A549 (cell line): ENCODE results near the gene GLIPR1. TPM values are rescaled to one million over a fixed set of nuclear protein-coding genes. Genes with fewer than 3 reads are reported as not detected.

Source experiments
- ATAC-seq, 2 experiments: fragments of 200-7000 bp in 1 of 2; fragments of >200 bp in 1 of 2; cut with Nextera tagmentation in 1 of 2; cut with Tn5 transposase in 1 of 2; 3 replicates each; pipeline versions ENCODE4 v1.8.0 to v1.9.1; 2018 to 2020; ENCODE audit warnings: mild to moderate bottlenecking in 1 of 2, moderate library complexity in 1 of 2
- CTCF ChIA-PET: fragments of 300-600 bp; sonication (Branson Sonifier 250); formaldehyde crosslinking; extraction: SDS; loops from one replicate; lab custom pipeline; 2021; ENCODE audit warnings: antibody characterized with exemption, inconsistent platforms; lab: Yijun Ruan, JAX
- POLR2A ChIA-PET: fragments of 350-600 bp; formaldehyde crosslinking; extraction: SDS; loops from one replicate; lab custom pipeline; 2021; ENCODE audit warnings: antibody characterized with exemption, inconsistent platforms; lab: Yijun Ruan, JAX
- DNase-seq, 2 experiments: peaks; one replicate each; pipeline versions ENCODE4 v3.0.0 to v3.0.0-alpha.2; 2011 to 2016; ENCODE audit warnings: low read depth in 1 of 2, low spot score in 1 of 2
- FAIRE-seq: peaks from 2 replicates; lab custom pipeline; 2011; peaks lifted over from hg19 to GRCh38; lab: Jason Lieb, UNC
- H3K27ac ChIP-seq, 2 experiments: fragments of >200 bp; sonication (Bioruptor Twin); formaldehyde crosslinking; 3 replicates each; pipeline ENCODE4 v1.5.1; 2016 to 2017
- H3K4me1 ChIP-seq: fragments of >200 bp; sonication (Bioruptor Twin); formaldehyde crosslinking; 3 replicates; pipeline ENCODE4 v1.6.1; 2016
- H3K4me2 ChIP-seq: fragments of >200 bp; sonication (Bioruptor Twin); formaldehyde crosslinking; 3 replicates; pipeline ENCODE4 v1.6.1; 2016
- H3K4me3 ChIP-seq: fragments of >200 bp; sonication (Bioruptor Twin); formaldehyde crosslinking; 3 replicates; pipeline ENCODE4 v1.5.1; 2016
- H3K9me3 ChIP-seq: fragments of >200 bp; sonication (Bioruptor Twin); formaldehyde crosslinking; 3 replicates; pipeline ENCODE4 v1.6.1; 2016
- CBX2 ChIP-seq: fragments of 200-600 bp; sonication (generic); IDR thresholded peaks from 2 replicates; pipeline ENCODE4 v1.6.1; 2016; ENCODE audit warnings: low read depth, mild to moderate bottlenecking, borderline replicate concordance
- CBX8 ChIP-seq: fragments of 200-600 bp; sonication (generic); IDR thresholded peaks from 2 replicates; pipeline ENCODE4 v1.6.1; 2016
- CEBPB ChIP-seq, 2 experiments: fragments of >200 bp in 1 of 2; sonication (Bioruptor Twin) in 1 of 2; formaldehyde crosslinking in 1 of 2; IDR thresholded peaks; 2 replicates each; pipeline ENCODE4 v1.6.1; 2012 to 2016
- EHF ChIP-seq: fragments of 250-450 bp; sonication (Bioruptor Pico); IDR thresholded peaks from 2 replicates; pipeline ENCODE4 v1.5.0; 2020; ENCODE audit warnings: mild to moderate bottlenecking
- EP300 ChIP-seq, 2 experiments: fragments of >200 bp; sonication (Bioruptor Twin); formaldehyde crosslinking; IDR thresholded peaks; 2 replicates in 1 of 2; 3 replicates in 1 of 2; pipeline ENCODE4 v1.6.1; 2016 to 2017
- ESRRA ChIP-seq: fragments of 150-350 bp; IDR thresholded peaks from 2 replicates; pipeline ENCODE4 v1.6.1; 2014; ENCODE audit warnings: mild to moderate bottlenecking, low read length, borderline replicate concordance
- FOSB ChIP-seq: fragments of 250-450 bp; sonication (Bioruptor Pico); IDR thresholded peaks from 2 replicates; pipeline ENCODE4 v1.5.0; 2020; ENCODE audit warnings: mild to moderate bottlenecking, moderate library complexity
- HOXB5 ChIP-seq: fragments of 250-450 bp; sonication (Bioruptor Pico); IDR thresholded peaks from 2 replicates; pipeline ENCODE4 v1.5.0; 2020; ENCODE audit warnings: mild to moderate bottlenecking, moderate library complexity
- JUN ChIP-seq, 2 experiments: fragments of >200 bp; sonication (Bioruptor Twin); formaldehyde crosslinking; IDR thresholded peaks; 2 replicates in 1 of 2; 3 replicates in 1 of 2; pipeline ENCODE4 v1.6.1; 2016 to 2017
- JUNB ChIP-seq: fragments of >200 bp; sonication (Bioruptor Twin); formaldehyde crosslinking; IDR thresholded peaks from 2 replicates; pipeline ENCODE4 v1.6.1; 2016
- KDM5A ChIP-seq: fragments of 200-600 bp; sonication (generic); IDR thresholded peaks from 2 replicates; pipeline ENCODE4 v1.6.1; 2016; ENCODE audit warnings: antibody characterized with exemption, mild to moderate bottlenecking
- MYC ChIP-seq: IDR thresholded peaks from 2 replicates; pipeline ENCODE4 v1.6.1; 2012; ENCODE audit warnings: mild to moderate bottlenecking, inconsistent platforms, low read length, improper control_type of control experiment, borderline replicate concordance
- NPAS2 ChIP-seq: fragments of 250-450 bp; sonication (Bioruptor Pico); IDR thresholded peaks from 2 replicates; pipeline ENCODE4 v1.8.0; 2022; ENCODE audit warnings: mild to moderate bottlenecking, moderate library complexity, borderline replicate concordance
- NR3C1 ChIP-seq: fragments of >200 bp; sonication (Bioruptor Twin); formaldehyde crosslinking; IDR thresholded peaks from 3 replicates; pipeline ENCODE4 v1.6.1; 2017
- PHF8 ChIP-seq: fragments of 200-600 bp; sonication (generic); IDR thresholded peaks from 2 replicates; pipeline ENCODE4 v1.6.1; 2016; ENCODE audit warnings: low read depth, mild to moderate bottlenecking, antibody characterized with exemption, moderate library complexity, borderline replicate concordance
- POLR2A ChIP-seq: IDR thresholded peaks from 2 replicates; pipeline ENCODE4 v1.6.1; 2012; ENCODE audit warnings: mild to moderate bottlenecking, low read length
- POLR2AphosphoS2 ChIP-seq: conservative IDR thresholded peaks from 2 replicates; pipeline ENCODE4 v1.6.1; 2012; ENCODE audit warnings: low read length, improper control_type of control experiment, inconsistent platforms
- RNF2 ChIP-seq: fragments of 200-600 bp; sonication (generic); IDR thresholded peaks from 2 replicates; pipeline ENCODE4 v1.6.1; 2016; ENCODE audit warnings: low read depth, mild to moderate bottlenecking, antibody characterized with exemption, moderate library complexity, borderline replicate concordance
- SREBF2 ChIP-seq: fragments of 450-650 bp; IDR thresholded peaks from 2 replicates; pipeline ENCODE4 v1.6.1; 2014; ENCODE audit warnings: mild to moderate bottlenecking, moderate library complexity
- TFCP2L1 ChIP-seq: fragments of 250-450 bp; sonication (Bioruptor Pico); IDR thresholded peaks from 2 replicates; pipeline ENCODE4 v1.5.0; 2021; ENCODE audit warnings: mild to moderate bottlenecking
- ZC3H11A ChIP-seq: fragments of 450-650 bp; IDR thresholded peaks from 2 replicates; pipeline ENCODE4 v1.6.1; 2014; ENCODE audit warnings: antibody characterized with exemption, mild to moderate bottlenecking
- ZFP36 ChIP-seq: fragments of 450-650 bp; IDR thresholded peaks from 2 replicates; pipeline ENCODE4 v1.6.1; 2014; ENCODE audit warnings: borderline replicate concordance; ENCODE audit not compliant: partially characterized antibody
- ZNF302 ChIP-seq: fragments of 250-450 bp; sonication (Bioruptor Pico); IDR thresholded peaks from 2 replicates; pipeline ENCODE4 v1.9.0; 2021; ENCODE audit warnings: inconsistent platforms, mild to moderate bottlenecking, moderate library complexity
- ZSCAN20 ChIP-seq: fragments of 250-450 bp; sonication (Bioruptor Pico); IDR thresholded peaks from 2 replicates; pipeline ENCODE4 v1.8.0; 2022; ENCODE audit warnings: mild to moderate bottlenecking, moderate library complexity
- WGBS: methylation state at CpG from one replicate; pipeline ENCODE4 v1.1.6; 2017; ENCODE audit errors: missing lambda C conversion rate; 5-methylcytosine and 5-hydroxymethylcytosine counted together
- polyA plus RNA-seq, 4 experiments: library from polyadenylated mRNA; depleted of rRNA in 3 of 4; stranded (reverse); fragments of >200 nt; fragmentation: RNase III in 1 of 4; extraction: RNeasy Plus Mini Kit Qiagen cat#74134 plus additional on column Dnase treatment in 1 of 4; gene quantifications; 2 replicates in 3 of 4; 3 replicates in 1 of 4; pipeline ENCODE4 v1.2.3, GENCODE V29; 2011 to 2017
- TF ChIP-seq, protein P1 (sequence below): IDR thresholded peaks from 2 replicates; pipeline ENCODE4 v1.6.1; 2012
- TF ChIP-seq, protein P2 (sequence below): fragments of >200 bp; sonication (Bioruptor Twin); formaldehyde crosslinking; IDR thresholded peaks from 2 replicates; pipeline ENCODE4 v1.6.1; 2016
- TF ChIP-seq, protein P3 (sequence below): fragments of 450-650 bp; IDR thresholded peaks from 2 replicates; pipeline ENCODE4 v1.6.1; 2014; ENCODE audit warnings: antibody characterized with exemption
- TF ChIP-seq, protein P4 (sequence below): IDR thresholded peaks from 2 replicates; pipeline ENCODE4 v1.6.1; 2012
- TF ChIP-seq, protein P5 (sequence below): fragments of >200 bp; sonication (Bioruptor Twin); formaldehyde crosslinking; IDR thresholded peaks from 3 replicates; pipeline ENCODE4 v1.6.1; 2016

Gene GLIPR1
- polyA plus RNA-seq, 2 of the 4 experiments (the other 2 are of a cell fraction) = 42.2 to 44.5 TPM

DNA sequence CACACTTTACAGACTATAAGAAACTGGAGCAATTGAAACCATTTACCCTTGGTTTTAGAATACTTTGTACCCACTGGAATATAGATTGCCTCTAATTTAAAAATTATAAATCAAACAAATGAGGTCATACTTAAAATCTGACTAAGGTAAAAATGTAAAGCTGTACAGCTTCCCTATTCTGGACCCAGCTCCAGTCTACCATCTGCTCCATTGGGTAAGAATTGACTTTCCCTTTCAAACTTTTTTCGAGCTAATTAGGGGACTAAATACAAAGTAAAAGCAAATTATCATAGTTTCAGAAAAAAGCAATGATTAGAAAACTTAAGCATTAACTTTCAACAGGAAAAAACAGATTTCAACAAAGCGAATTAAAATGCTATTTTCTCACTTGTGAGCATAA is 26.5 kb downstream of the GLIPR1 start:
- whole genome bisulfite sequencing = 65% methylated on average over 2 of the region's 2 CpGs
- no peak for ATAC-seq
- no peak overlapping the region for H3K27ac ChIP-seq

DNA sequence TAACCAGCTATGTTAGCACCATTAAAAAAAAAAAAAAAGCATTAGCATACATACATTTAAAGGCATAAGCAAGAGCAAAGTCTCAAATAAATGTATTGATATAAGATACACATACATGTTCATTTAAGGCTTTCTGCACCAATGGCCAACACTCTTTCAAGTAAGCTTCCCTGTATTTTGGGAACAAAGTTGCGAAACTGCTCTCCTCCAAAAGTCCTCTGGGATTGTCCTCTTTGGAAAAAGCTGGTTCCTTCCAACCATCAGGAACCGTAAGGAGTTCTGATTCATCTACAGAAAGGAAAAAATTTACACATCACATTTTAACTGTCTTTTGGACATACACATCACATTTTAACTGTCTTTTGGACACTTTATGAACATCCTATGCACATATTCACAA is 27.6 kb downstream of the GLIPR1 start:
- DNase-seq = no peak
- no peak overlapping the region for H3K4me2 ChIP-seq
- peak; percentile 15 to 52; a peak in 1 of 4 replicates for TF ChIP-seq CEBPB (IDR thresholded peaks at IDR 0.05)
- TF ChIP-seq FOSB = no peak
- TF ChIP-seq JUN (IDR thresholded peaks at IDR 0.05) = no peak
- TF ChIP-seq NPAS2 (CRISPR knock-in tag) = no peak
- TF ChIP-seq ESRRA = no peak
- no peak for TF ChIP-seq NR3C1
- TF ChIP-seq KDM5A = no peak
- ChIA-PET POLR2A (interaction anchor here (0.7 to 0.8 kb wide), 2 partner anchors 293 to 523 kb away, joined by 3 read pairs; partner anchors contain the start of gene PHLDA1), CTCF (interaction anchor here (0.7 to 2.3 kb wide), 5 partner anchors 18 to 523 kb away, joined by 3 to 13 read pairs (median 4); partner anchors contain the start of genes GLIPR1L1 and PHLDA1)
- no peak for ATAC-seq
- no peaks in the 10 kb centered on the region for H3K9me3 ChIP-seq
- WGBS = 89% methylated on average over 2 of the region's 2 CpGs
- H3K4me1 ChIP-seq = peaks cover 19% of the 10 kb centered on the region
- H3K27ac ChIP-seq = no peak overlapping the region
- no peak overlapping the region for H3K4me3 ChIP-seq
- FAIRE-seq = no peak

More for the DNA sequence above, 26.5 kb downstream of the GLIPR1 start:
- CTCF ChIA-PET = interaction anchor here (0.7 to 2.3 kb wide), 6 partner anchors 9 to 524 kb away, joined by 3 to 13 read pairs (median 4); partner anchors contain the start of gene PHLDA1
- peaks cover 17% of the 10 kb centered on the region for H3K4me1 ChIP-seq
- H3K4me3 ChIP-seq = no peak overlapping the region
- DNase-seq (no peak), FAIRE-seq (no peak)
- H3K4me2 ChIP-seq = no peak overlapping the region
- no peaks in the 10 kb centered on the region for H3K9me3 ChIP-seq
- POLR2A ChIA-PET = no interaction called here
- TF ChIP-seq TFCP2L1 (no peak), CBX8 (no peak), HOXB5 (CRISPR knock-in tag) (no peak), EHF (CRISPR knock-in tag) (no peak), ZNF302 (CRISPR knock-in tag) (no peak), PHF8 (no peak), JUNB (no peak), ZSCAN20 (CRISPR knock-in tag) (no peak)
- TF ChIP-seq, protein P1, sequence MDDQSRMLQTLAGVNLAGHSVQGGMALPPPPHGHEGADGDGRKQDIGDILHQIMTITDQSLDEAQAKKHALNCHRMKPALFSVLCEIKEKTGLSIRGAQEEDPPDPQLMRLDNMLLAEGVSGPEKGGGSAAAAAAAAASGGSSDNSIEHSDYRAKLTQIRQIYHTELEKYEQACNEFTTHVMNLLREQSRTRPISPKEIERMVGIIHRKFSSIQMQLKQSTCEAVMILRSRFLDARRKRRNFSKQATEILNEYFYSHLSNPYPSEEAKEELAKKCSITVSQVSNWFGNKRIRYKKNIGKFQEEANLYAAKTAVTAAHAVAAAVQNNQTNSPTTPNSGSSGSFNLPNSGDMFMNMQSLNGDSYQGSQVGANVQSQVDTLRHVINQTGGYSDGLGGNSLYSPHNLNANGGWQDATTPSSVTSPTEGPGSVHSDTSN = no peak
- TF ChIP-seq, all 56 proteins: peak for 0

DNA sequence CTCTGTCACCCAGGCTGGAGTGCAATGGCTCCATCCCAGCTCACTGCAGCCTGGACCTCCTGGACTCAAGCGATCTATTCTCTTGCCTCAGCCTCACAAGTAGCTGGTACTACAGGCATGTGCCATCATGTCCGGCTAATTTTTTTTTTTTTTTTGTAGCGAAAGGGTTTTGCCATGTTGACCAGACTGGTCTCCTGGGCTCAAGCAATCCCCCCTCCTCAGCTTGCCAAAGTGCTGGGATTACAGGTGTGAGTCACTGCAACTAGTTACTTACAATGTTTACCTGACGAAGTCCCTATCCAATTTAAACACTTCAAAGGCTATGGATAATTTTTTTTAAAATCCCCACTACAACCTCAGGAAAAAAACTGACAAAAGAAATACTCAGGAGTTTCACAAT is 29.1 kb downstream of the GLIPR1 start:
- Histone ChIP-seq H3K27ac (no peak overlapping the region), H3K4me2 (peak overlapping the region; percentile 96), H3K4me1 (peaks cover 14% of the 10 kb centered on the region), H3K9me3 (no peaks in the 10 kb centered on the region), H3K4me3 (no peak overlapping the region)
- POLR2A ChIA-PET = no interaction called here
- no peak for FAIRE-seq
- no peak for TF ChIP-seq HOXB5 (CRISPR knock-in tag)
- TF ChIP-seq ZFP36 = no peak
- TF ChIP-seq SREBF2 = no peak
- no peak for TF ChIP-seq FOSB
- TF ChIP-seq MYC = no peak
- TF ChIP-seq ESRRA = no peak
- TF ChIP-seq, protein P2, sequence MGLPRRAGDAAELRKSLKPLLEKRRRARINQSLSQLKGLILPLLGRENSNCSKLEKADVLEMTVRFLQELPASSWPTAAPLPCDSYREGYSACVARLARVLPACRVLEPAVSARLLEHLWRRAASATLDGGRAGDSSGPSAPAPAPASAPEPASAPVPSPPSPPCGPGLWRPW = no peak
- TF ChIP-seq NR3C1 = no peak
- TF ChIP-seq, protein P3, sequence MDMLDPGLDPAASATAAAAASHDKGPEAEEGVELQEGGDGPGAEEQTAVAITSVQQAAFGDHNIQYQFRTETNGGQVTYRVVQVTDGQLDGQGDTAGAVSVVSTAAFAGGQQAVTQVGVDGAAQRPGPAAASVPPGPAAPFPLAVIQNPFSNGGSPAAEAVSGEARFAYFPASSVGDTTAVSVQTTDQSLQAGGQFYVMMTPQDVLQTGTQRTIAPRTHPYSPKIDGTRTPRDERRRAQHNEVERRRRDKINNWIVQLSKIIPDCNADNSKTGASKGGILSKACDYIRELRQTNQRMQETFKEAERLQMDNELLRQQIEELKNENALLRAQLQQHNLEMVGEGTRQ = no peak
- TF ChIP-seq POLR2A = no peak
- TF ChIP-seq ZC3H11A = no peak
- no peak for TF ChIP-seq RNF2
- TF ChIP-seq EP300 (IDR thresholded peaks at IDR 0.05) = no peak
- no peak for TF ChIP-seq CBX2
- TF ChIP-seq, protein P4, sequence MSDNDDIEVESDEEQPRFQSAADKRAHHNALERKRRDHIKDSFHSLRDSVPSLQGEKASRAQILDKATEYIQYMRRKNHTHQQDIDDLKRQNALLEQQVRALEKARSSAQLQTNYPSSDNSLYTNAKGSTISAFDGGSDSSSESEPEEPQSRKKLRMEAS = no peak
- no peak for TF ChIP-seq POLR2AphosphoS2
- TF ChIP-seq, protein P5, sequence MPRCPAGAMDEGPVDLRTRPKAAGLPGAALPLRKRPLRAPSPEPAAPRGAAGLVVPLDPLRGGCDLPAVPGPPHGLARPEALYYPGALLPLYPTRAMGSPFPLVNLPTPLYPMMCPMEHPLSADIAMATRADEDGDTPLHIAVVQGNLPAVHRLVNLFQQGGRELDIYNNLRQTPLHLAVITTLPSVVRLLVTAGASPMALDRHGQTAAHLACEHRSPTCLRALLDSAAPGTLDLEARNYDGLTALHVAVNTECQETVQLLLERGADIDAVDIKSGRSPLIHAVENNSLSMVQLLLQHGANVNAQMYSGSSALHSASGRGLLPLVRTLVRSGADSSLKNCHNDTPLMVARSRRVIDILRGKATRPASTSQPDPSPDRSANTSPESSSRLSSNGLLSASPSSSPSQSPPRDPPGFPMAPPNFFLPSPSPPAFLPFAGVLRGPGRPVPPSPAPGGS = no peak
- no peak for TF ChIP-seq ZSCAN20 (CRISPR knock-in tag)
- no peak for TF ChIP-seq JUN (IDR thresholded peaks at IDR 0.05)
- 62% methylated on average over 4 of the region's 4 CpGs for WGBS
- CTCF ChIA-PET = interaction anchor here (0.7 kb wide), 1 partner anchor 165 kb away, joined by 3 read pairs; no protein-coding TSS in a partner anchor
- no peak for ATAC-seq
- no peak for DNase-seq
